ENCODE measurements around the gene CNOT6.

CNOT6 gene

DNA sequence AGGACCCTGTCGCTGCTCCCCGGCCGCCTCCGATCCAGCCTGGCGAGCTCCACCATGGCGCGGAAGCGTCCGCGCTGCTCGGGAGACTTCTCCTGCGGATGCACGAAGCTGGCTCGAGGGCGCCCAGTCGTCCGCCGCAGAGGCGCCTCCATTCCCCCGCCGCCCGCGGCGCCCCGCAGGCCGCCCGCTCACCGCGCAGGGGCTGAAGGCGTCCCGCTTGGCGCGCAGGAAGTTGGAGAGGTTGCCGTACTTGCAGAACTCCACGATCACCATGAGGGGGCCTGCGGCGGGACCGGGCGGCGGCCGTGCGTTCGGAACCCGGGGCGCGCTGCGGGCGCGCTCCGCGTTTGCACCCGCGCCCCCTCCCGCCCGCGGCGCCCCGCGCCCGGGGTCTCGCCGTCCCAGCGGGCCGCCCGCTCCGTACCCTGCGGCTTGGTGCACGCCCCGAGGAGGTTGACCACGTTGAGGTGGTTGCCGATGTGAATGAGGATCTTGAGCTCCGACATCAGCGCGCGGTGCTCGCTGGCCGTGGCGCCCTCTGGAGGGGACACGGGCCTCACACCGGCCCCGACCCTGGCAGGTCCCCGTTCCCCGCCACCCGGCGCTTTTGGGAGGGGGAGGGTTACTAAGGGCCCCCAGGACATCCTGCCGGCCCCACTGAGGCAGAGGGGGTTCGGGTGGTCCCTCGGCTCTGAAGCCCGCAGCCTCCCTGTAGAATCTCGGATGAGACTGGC, 124.8 kb downstream of the CNOT6 start:
- TF ChIP-seq, protein P1, sequence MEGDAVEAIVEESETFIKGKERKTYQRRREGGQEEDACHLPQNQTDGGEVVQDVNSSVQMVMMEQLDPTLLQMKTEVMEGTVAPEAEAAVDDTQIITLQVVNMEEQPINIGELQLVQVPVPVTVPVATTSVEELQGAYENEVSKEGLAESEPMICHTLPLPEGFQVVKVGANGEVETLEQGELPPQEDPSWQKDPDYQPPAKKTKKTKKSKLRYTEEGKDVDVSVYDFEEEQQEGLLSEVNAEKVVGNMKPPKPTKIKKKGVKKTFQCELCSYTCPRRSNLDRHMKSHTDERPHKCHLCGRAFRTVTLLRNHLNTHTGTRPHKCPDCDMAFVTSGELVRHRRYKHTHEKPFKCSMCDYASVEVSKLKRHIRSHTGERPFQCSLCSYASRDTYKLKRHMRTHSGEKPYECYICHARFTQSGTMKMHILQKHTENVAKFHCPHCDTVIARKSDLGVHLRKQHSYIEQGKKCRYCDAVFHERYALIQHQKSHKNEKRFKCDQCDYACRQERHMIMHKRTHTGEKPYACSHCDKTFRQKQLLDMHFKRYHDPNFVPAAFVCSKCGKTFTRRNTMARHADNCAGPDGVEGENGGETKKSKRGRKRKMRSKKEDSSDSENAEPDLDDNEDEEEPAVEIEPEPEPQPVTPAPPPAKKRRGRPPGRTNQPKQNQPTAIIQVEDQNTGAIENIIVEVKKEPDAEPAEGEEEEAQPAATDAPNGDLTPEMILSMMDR (IDR thresholded peaks at IDR 0.05), result no peak
- Histone ChIP-seq H3K4me1 (peaks cover 0 to 8% (median 4%) of the 10 kb centered on the region in 4 donors), H3K36me3 (no peaks in the 10 kb centered on the region), H3K9me3 (no peaks in the 10 kb centered on the region), H3K27ac (no peak overlapping the region), H3K27me3 (peaks cover 0 to 45% of the 10 kb centered on the region in 2 donors), H3K4me3 (peak overlapping the region in 1 of 2 donors; percentile 31)
- intact Hi-C loops (cut with DNase I; ENCODE audit: low total_unique reads), result no loop called here
- no peak for DNase-seq

DNA sequence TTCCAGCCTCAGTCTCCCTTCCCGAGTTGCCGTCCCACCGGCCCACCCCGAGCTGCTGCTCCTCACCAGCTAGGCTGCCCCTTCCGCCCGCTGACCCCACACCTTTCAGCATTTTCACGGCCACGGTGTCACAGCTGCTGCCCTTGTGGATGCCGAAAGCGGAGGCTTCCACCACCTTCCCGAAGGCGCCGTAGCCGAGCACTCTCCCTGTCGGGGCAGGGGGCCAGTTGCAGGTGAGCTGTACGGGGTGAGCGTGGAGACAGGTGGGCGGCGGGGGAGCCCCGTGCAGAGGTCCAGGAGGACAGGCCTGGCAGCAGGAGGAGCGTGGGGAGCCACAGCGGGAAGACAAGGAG, 125.4 kb downstream of the CNOT6 start:
- Histone ChIP-seq H3K27ac (no peak overlapping the region), H3K4me1 (peaks cover 0 to 8% (median 4%) of the 10 kb centered on the region in 4 donors), H3K27me3 (peaks cover 0 to 45% of the 10 kb centered on the region in 2 donors), H3K4me3 (no peak overlapping the region), H3K9me3 (no peaks in the 10 kb centered on the region), H3K36me3 (no peaks in the 10 kb centered on the region)
- TF ChIP-seq, protein P1 (IDR thresholded peaks at IDR 0.05), result no peak
- no peak for DNase-seq
- intact Hi-C loops (cut with DNase I; ENCODE audit: low total_unique reads), result no loop called here

DNA sequence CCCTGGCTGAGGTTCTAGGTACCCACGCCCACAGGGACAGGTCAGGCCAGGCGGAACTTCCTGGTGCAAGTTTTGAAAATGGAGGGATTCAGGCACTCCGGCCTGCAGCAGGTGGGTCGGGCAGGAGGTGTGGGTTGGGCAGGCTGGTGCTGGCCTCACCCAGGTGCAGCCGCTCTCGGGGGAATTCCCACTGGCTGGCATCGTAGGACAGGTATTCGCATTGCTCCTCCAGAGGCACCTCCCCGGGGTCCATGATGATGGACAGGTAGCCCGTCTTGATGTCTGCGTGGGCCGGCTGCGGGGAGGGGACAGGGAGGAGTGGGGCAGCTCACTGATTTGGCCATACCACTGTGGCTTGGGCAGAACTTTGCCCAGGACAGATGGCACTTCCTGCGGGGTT, 125.8 kb downstream of the CNOT6 start:
- peaks cover 0 to 45% of the 10 kb centered on the region in 2 donors for H3K27me3 ChIP-seq
- no peaks in the 10 kb centered on the region for H3K9me3 ChIP-seq
- H3K27ac ChIP-seq, result no peak overlapping the region
- no peaks in the 10 kb centered on the region for H3K36me3 ChIP-seq
- no peak for DNase-seq
- peaks cover 0 to 8% (median 4%) of the 10 kb centered on the region in 4 donors for H3K4me1 ChIP-seq
- no peak overlapping the region for H3K4me3 ChIP-seq
- TF ChIP-seq, protein P1 (IDR thresholded peaks at IDR 0.05), result no peak
- intact Hi-C loops (cut with DNase I; ENCODE audit: low total_unique reads), result no loop called here

DNA sequence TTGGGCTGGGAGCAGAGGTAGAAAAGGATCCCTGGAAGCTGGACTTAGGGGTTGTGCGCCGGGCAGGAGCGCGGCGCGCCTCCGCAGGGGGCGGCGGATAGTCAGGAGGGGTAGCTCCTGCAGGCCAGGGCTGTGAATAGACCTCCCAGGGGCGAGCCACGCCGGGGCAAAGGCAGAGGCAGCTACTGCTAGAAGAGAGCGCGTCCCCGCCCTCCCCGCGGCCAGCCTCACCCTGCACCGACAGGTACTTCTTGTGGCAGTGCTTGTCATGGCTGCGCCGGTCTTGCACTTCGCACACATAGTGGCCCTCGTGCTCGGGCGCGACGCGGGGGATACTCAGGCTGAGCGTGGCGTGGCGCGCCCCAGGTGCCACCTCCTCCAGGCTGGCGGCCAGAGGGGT, 127.1 kb downstream of the CNOT6 start:
- H3K9me3 ChIP-seq, result no peaks in the 10 kb centered on the region
- TF ChIP-seq, protein P1 (IDR thresholded peaks at IDR 0.05), result no peak
- H3K4me3 ChIP-seq, result no peak overlapping the region
- intact Hi-C loops (cut with DNase I; ENCODE audit: low total_unique reads), result no loop called here
- no peak for DNase-seq
- no peaks in the 10 kb centered on the region for H3K36me3 ChIP-seq
- no peak overlapping the region for H3K27ac ChIP-seq
- H3K27me3 ChIP-seq, result peaks cover 0 to 42% of the 10 kb centered on the region in 2 donors
- peaks cover 0 to 8% (median 4%) of the 10 kb centered on the region in 4 donors for H3K4me1 ChIP-seq

DNA sequence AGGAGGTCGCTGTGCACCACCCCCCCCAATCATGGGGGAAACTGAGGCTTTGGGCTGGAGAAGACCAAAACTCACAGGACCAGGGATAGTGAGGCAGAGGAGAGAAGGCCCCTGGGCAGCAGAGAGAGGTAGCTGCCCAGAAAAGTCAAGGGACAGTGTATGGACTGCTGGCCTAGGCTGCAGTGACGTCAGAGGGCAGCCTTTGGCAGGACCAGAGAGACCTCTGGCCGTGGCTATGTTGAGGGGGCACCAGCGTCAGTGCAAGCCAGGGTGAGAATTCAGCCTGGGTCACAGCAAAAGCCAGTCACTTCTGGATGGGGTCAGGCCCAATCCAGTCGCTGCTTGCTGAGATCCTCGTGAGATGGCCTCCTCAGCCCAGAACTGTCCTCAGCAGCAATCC, 128.7 kb downstream of the CNOT6 start:
- intact Hi-C loops (cut with DNase I; ENCODE audit: low total_unique reads), result no loop called here
- Histone ChIP-seq H3K9me3 (no peaks in the 10 kb centered on the region), H3K4me3 (no peak overlapping the region), H3K27me3 (peaks cover 0 to 39% of the 10 kb centered on the region in 2 donors), H3K27ac (no peak overlapping the region), H3K4me1 (peaks cover 0 to 8% (median 4%) of the 10 kb centered on the region in 4 donors), H3K36me3 (no peaks in the 10 kb centered on the region)
- TF ChIP-seq, protein P1 (IDR thresholded peaks at IDR 0.05), result no peak
- DNase-seq, result no peak

Data from tibial artery (tissue), 4 donors.